Kidney capillary endothelial cell (primary cell): ENCODE results near the gene CEP95.
"Not testable (repeated sequence)": the region's sequence is repeated elsewhere in the genome, so short reads cannot be mapped to it uniquely, and the experiment has no call there.

Experiments used
- DNase-seq: peaks from one replicate; pipeline ENCODE4 v3.0.0-alpha.2; 2018; ENCODE audit warnings: low spot score

CEP95 gene

DNA sequence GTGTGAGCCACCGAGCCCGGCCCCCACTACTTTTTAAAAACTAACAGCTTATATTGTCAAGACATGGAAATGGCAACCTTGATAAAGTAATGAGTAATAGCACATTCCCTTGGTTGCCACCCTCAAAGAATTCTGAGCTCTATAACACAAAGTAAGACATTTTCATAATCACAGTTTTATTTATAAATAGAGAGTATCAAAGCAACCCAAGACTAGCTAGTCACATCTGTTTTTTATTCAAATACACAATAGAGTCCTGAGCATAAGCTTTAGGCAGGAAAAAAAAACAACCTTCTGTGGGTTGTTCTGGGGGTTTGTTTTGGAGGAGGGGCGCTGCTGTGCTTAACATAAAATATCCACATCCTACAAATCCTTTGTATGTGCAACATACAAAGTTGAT, 68.7 kb downstream of the CEP95 start:
- DNase-seq = no peak

GRCh38 chr17:64577025-64577424, 70.2 kb downstream of the CEP95 start:
- DNase-seq = not testable (repeated sequence)

DNA sequence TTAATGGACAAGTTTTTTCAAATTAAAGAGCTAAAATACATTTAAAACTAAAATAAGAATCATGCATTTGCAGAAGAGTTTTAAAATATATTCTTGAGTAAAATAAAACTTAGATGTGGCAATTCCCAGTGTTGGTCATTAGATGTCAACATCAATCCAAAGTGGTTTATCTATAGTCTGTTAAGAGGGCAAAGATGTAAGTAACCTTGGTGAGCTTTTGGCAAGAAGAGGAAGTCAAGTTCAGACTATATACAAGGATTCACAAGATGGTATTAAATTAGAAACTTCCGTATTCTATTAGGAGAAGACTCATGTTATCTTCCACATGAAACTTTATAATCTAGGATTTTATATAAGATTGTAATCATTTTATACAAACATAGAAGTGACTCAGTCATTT, 73.1 kb downstream of the CEP95 start:
- no peak for DNase-seq

DNA sequence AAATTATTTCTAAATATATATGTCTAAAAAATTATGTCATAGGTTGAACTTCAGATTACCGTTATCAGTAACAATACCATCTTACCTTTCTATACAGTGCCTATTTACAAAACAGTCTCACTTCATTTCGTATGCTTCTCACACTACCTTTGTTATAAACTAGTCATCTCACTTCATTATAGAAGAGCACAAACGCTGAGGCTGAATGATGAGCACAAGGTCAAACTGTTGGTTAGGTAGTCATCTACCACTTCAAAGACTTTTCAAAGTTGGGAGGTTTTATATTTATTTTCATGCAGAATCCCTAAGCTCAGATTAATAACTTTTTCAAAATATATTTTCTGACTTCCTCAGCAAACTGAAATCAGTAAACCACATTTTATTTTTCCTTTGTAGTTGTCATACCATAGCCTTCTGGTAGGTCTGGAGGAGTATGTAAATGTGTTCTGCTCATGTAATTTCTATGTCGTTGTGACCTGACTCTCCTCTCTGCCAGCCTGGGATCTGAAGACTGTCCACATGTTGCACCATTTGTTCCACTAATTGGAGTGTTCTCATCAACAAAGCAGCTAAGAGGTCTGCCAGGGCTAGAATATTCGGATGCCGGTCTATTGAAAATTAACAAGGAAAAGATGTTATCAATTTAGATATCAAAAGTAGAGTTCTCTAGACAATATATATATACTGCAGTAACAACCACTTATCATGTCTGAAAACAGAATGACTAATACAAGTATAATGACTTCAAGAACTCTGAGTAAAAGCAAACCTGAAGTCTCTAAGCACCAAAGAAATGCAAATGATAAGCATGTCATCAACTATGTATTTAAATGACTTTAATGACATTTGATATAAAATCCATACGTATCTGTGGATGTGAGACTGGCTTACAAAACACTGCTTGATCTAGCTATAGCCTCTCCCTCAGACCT, 73.9 kb downstream of the CEP95 start:
- no peak for DNase-seq

DNA sequence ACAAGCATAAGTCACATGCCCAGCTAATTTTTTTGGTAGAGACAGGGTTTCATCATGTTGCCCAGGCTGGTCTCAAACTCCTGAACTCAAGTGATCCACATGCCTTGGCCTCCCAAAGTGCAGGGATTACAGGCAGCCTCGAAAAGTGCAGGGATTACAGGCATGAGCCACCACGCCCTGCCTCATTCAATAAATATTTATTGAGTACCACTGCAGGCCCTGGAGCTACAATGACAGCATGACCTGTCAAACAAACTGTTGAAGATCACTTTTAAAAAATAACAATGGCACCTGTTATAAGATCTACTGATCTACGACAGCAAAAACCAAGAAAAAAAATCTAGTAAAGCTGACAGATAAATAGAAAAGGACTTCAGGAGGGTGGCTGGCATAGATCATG, 76.3 kb downstream of the CEP95 start:
- DNase-seq = no peak

DNA sequence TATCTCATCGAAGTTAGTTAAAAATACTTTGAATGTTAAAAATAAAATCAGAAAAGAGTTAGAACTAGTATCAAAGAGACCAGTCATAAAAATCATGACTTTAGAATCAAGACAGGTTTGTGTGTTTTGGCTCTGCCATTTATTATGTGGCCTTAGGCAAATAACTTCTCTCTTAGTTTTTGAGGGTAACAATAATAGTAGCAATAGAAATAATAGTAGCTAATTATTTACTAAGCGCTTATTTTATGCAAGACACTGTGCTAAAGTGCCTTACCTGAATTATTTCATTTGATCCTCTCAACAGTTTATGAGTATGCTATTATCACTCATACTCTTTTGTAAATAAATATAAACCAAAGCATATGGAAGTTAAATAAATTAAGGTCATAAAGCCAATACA, 78.4 kb downstream of the CEP95 start:
- no peak for DNase-seq
